Measurements from ENCODE around the gene AFF3.

The AFF3 gene

GRCh38 chr2:99618579-99619097, 523.8 kb downstream of the AFF3 start:
- no peak for DNase-seq

- no peak for DNase-seq
Observed at GRCh38 chr2:99617811-99618210, 524.6 kb downstream of the AFF3 start.

- DNase-seq: no peak
Observed at GRCh38 chr2:99615247-99615771, 527.1 kb downstream of the AFF3 start.

- DNase-seq: no peak
Observed at GRCh38 chr2:99613980-99614379, 528.4 kb downstream of the AFF3 start.

- DNase-seq: no peak
Observed at GRCh38 chr2:99611786-99612185, 530.6 kb downstream of the AFF3 start.

- DNase-seq: no peak
Observed at GRCh38 chr2:99611034-99611433, 531.4 kb downstream of the AFF3 start.

- no peak for DNase-seq
Observed at GRCh38 chr2:99609851-99610381, 532.5 kb downstream of the AFF3 start.

GRCh38 chr2:99608861-99609260, 533.5 kb downstream of the AFF3 start:
- no peak for DNase-seq

GRCh38 chr2:99607861-99608491, 534.4 kb downstream of the AFF3 start:
- DNase-seq: no peak

- DNase-seq: no peak
Observed at GRCh38 chr2:99607454-99607853, 534.9 kb downstream of the AFF3 start.

GRCh38 chr2:99605036-99605435, 537.4 kb downstream of the AFF3 start:
- DNase-seq: no peak

- DNase-seq: no peak
Observed at GRCh38 chr2:99602476-99602875, 539.9 kb downstream of the AFF3 start.

- no peak for DNase-seq
Observed at GRCh38 chr2:99600981-99601651, 541.3 kb downstream of the AFF3 start.

- DNase-seq: no peak
Observed at GRCh38 chr2:99598441-99598840, 543.9 kb downstream of the AFF3 start.

- no peak for DNase-seq
Observed at GRCh38 chr2:99597616-99598015, 544.8 kb downstream of the AFF3 start.

- no peak for DNase-seq
Observed at GRCh38 chr2:99595373-99595772, 547.0 kb downstream of the AFF3 start.

GRCh38 chr2:99593692-99594427, 548.5 kb downstream of the AFF3 start:
- no peak for DNase-seq

- DNase-seq: no peak
Observed at GRCh38 chr2:99576775-99577174, 565.6 kb downstream of the AFF3 start.

GRCh38 chr2:99573634-99574251, 568.6 kb downstream of the AFF3 start:
- DNase-seq: no peak

- DNase-seq: no peak
Observed at GRCh38 chr2:99572373-99573164, 569.8 kb downstream of the AFF3 start.

GRCh38 chr2:99571954-99572353, 570.4 kb downstream of the AFF3 start:
- DNase-seq: no peak

GRCh38 chr2:99571533-99571932, 570.9 kb downstream of the AFF3 start:
- DNase-seq: no peak

All from CD4-positive, alpha-beta T cell treated with Interleukin-17A for 4 hours (primary cell).